Measurements from ENCODE around the gene JMJD6. TPM values are rescaled to one million over a fixed set of nuclear protein-coding genes. Genes with fewer than 3 reads are reported as not detected.

Gene JMJD6
- total and polyA plus RNA-seq, 2 experiments from 2014 or later = 23.5 to 33.6 TPM

DNA sequence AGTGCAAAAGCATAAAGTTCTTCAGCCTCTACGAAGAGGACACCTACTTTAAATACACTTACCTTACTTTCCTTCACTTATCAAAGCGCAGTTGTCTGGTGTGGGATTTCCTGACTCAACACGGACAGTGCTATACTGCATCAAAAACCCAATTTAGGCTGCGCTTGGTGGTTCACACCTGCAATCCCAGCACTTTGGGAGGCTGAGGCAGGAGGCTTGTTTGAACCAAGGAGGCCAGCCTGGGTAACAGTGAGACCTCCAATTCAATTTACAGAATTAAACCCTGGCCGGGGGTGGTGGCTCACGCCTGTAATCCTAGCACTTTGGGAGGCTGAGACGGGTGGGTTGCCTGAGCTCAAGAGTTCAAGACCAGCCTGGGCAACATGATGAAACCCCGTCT is 4.1 kb downstream of the JMJD6 start:
- DNase-seq (ENCODE audit: low read depth in 1 of 2, low spot score in 1 of 2) = no peak
- TF ChIP-seq CTCF (IDR thresholded peaks at IDR 0.05; ENCODE audit: low read depth, low read length) = no peak
- Histone ChIP-seq H3K4me1 (ENCODE audit: low read depth) (peaks cover 11% of the 10 kb centered on the region), H3K27me3 (no peaks in the 10 kb centered on the region), H3K27ac (no peak overlapping the region), H3K4me3 (no peak overlapping the region), H3K9me3 (ENCODE audit: low read depth) (no peaks in the 10 kb centered on the region), H3K36me3 (peaks cover 59% of the 10 kb centered on the region)

DNA sequence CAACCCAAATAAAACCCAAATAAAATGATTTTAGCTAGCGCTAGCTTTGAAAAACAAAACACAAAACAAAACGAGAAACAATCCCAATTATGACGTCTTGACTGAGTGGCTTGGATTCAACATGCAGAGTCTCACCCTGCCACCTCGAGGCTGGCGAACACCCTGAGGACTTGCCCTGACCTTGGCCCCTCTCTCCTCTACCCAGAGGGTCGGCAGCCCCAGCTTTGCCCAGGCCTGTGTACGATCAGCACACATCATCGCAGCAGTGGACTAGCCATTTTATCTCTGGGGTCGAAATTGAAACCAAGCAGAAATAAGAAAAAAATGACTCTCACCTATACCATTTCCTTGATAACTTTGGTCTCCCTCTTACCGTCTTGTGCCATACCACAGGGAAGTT is 4.9 kb downstream of the JMJD6 start:
- Histone ChIP-seq H3K36me3 (peaks cover 65% of the 10 kb centered on the region), H3K4me3 (no peak overlapping the region), H3K9me3 (ENCODE audit: low read depth) (no peaks in the 10 kb centered on the region), H3K27me3 (no peaks in the 10 kb centered on the region), H3K27ac (no peak overlapping the region), H3K4me1 (ENCODE audit: low read depth) (peaks cover 11% of the 10 kb centered on the region)
- DNase-seq (ENCODE audit: low read depth in 1 of 2, low spot score in 1 of 2) = no peak
- no peak for TF ChIP-seq CTCF (IDR thresholded peaks at IDR 0.05; ENCODE audit: low read depth, low read length)

DNA sequence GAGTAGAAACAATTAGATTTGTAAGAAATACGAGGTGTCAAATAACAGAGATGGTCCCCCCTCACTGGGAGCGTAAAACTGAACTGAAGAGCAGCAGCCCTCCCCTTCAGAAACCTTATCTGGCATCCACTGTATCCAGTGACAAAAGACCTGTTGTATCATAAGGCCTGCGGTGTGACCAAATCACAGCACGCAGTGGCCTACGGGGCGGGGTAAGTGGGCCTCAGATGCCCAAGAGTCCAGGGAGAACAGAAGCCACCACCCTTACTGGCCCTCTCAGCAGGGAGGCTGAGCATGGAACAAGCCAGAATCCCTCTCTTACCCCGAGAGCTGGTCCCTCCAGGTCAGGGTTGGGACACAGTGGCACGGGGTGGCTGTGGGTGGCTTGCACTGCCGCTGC is 5.5 kb downstream of the JMJD6 start:
- no peak for DNase-seq (ENCODE audit: low read depth in 1 of 2, low spot score in 1 of 2)
- no peak overlapping the region for H3K4me3 ChIP-seq
- no peak for TF ChIP-seq CTCF (IDR thresholded peaks at IDR 0.05; ENCODE audit: low read depth, low read length)
- peaks cover 11% of the 10 kb centered on the region for H3K4me1 ChIP-seq (ENCODE audit: low read depth)
- peaks cover 71% of the 10 kb centered on the region for H3K36me3 ChIP-seq
- H3K27ac ChIP-seq = no peak overlapping the region
- H3K9me3 ChIP-seq (ENCODE audit: low read depth) = no peaks in the 10 kb centered on the region
- no peaks in the 10 kb centered on the region for H3K27me3 ChIP-seq

- peaks cover 73% of the 10 kb centered on the region for H3K36me3 ChIP-seq
- H3K27ac ChIP-seq = no peak overlapping the region
- no peak for TF ChIP-seq CTCF (IDR thresholded peaks at IDR 0.05; ENCODE audit: low read depth, low read length)
Measured at GRCh38 chr17:76720211-76720610, 6.2 kb downstream of the JMJD6 start.

GRCh38 chr17:76718516-76718915 is 7.9 kb downstream of the JMJD6 start:
- Histone ChIP-seq H3K27me3 (no peaks in the 10 kb centered on the region), H3K4me1 (ENCODE audit: low read depth) (peaks cover 17% of the 10 kb centered on the region), H3K27ac (no peak overlapping the region), H3K9me3 (ENCODE audit: low read depth) (no peaks in the 10 kb centered on the region), H3K36me3 (peaks cover 63% of the 10 kb centered on the region), H3K4me3 (no peak overlapping the region)
- no peak for DNase-seq (ENCODE audit: low read depth in 1 of 2, low spot score in 1 of 2)
- TF ChIP-seq CTCF (IDR thresholded peaks at IDR 0.05; ENCODE audit: low read depth, low read length) = no peak

More at GRCh38 chr17:76720211-76720610, 6.2 kb downstream of the JMJD6 start:
- Histone ChIP-seq H3K9me3 (ENCODE audit: low read depth) (no peaks in the 10 kb centered on the region), H3K4me1 (ENCODE audit: low read depth) (peaks cover 9% of the 10 kb centered on the region), H3K27me3 (no peaks in the 10 kb centered on the region), H3K4me3 (no peak overlapping the region)
- DNase-seq (ENCODE audit: low read depth in 1 of 2, low spot score in 1 of 2) = no peak

DNA sequence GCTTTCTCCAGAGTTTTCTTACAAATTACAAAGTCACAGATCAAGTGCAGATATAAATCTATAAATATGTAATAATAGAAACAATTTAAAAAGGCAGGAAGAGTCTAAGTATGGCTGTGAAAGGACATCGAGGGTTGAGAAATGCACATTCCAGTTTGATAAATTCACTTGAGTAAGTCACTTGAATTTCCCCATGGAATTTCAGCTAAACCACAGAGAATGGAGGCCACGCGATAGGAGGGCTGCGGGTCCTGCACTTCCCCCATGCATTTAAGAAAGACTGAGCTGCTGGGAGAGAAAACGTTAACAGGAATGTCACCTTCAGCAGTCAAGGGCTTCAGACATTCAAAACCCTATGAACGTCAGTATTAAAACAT is 9.6 kb downstream of the JMJD6 start:
- TF ChIP-seq CTCF (IDR thresholded peaks at IDR 0.05; ENCODE audit: low read depth, low read length) = no peak

More for the DNA sequence above, 9.6 kb downstream of the JMJD6 start:
- H3K36me3 ChIP-seq = peaks cover 58% of the 10 kb centered on the region
- peaks cover 19% of the 10 kb centered on the region for H3K4me1 ChIP-seq (ENCODE audit: low read depth)
- H3K27ac ChIP-seq = peak overlapping the region; percentile 76
- no peaks in the 10 kb centered on the region for H3K9me3 ChIP-seq (ENCODE audit: low read depth)
- DNase-seq (ENCODE audit: low read depth in 1 of 2, low spot score in 1 of 2) = peak in 1 of 2 donors; percentile 98
- no peak overlapping the region for H3K4me3 ChIP-seq
- H3K27me3 ChIP-seq = no peaks in the 10 kb centered on the region
